Upper lobe of right lung (tissue), 1 donor: Measurements from ENCODE around the gene EIF3L. TPM values are rescaled to one million over a fixed set of nuclear protein-coding genes. Genes with fewer than 3 reads are reported as not detected.

Experiments used
- ATAC-seq: fragments of 200-7000 bp; cut with Tn5 transposase; one replicate; pipeline ENCODE4 v1.9.1; 2020; ENCODE audit warnings: mild to moderate bottlenecking, moderate library complexity
- DNase-seq: peaks from one replicate; pipeline ENCODE4 v3.0.0-alpha.2; 2020
- H3K27ac ChIP-seq: fragments of 200-600 bp; one replicate; pipeline ENCODE4 v1.8.0; 2022
- H3K27me3 ChIP-seq: fragments of 200-600 bp; one replicate; pipeline ENCODE4 v1.8.0; 2022; ENCODE audit warnings: mild to moderate bottlenecking
- H3K36me3 ChIP-seq: fragments of 200-600 bp; one replicate; pipeline ENCODE4 v1.8.0; 2022
- H3K4me1 ChIP-seq: fragments of 200-600 bp; one replicate; pipeline ENCODE4 v1.8.0; 2022
- H3K4me3 ChIP-seq: fragments of 200-600 bp; one replicate; pipeline ENCODE4 v1.8.0; 2022; ENCODE audit warnings: mild to moderate bottlenecking
- H3K9me3 ChIP-seq: fragments of 200-600 bp; one replicate; pipeline ENCODE4 v1.8.0; 2022
- intact Hi-C: fragments of 100-400 bp; cut with DNase I; formaldehyde crosslinking; loops from one replicate; pipeline ENCODE4 v1.11.0; 2022
- total RNA-seq: library from RNA; stranded (reverse); fragmentation: NEBNext Ultra II Directional; extraction: Animal tissue kit (Norgen Biotek cat#: 25700); gene quantifications from one replicate; pipeline ENCODE4 v1.2.1, GENCODE V29; 2021
- TF ChIP-seq, protein P1 (sequence below): fragments of 200-600 bp; IDR thresholded peaks from one replicate; pipeline ENCODE4 v1.8.0; 2022; ENCODE audit warnings: antibody characterized with exemption
- donor health status: DM: no; HTN: yes; CAD: no; lungs with severe emphysema.

The EIF3L gene
- total RNA-seq, 1 donor from 2014 or later = 369 TPM

- intact Hi-C loops = no loop called here
- no peak overlapping the region for H3K27ac ChIP-seq
- no peaks in the 10 kb centered on the region for H3K27me3 ChIP-seq
- DNase-seq (no peak), ATAC-seq (peak; percentile 60)
- no peaks in the 10 kb centered on the region for H3K9me3 ChIP-seq
- peaks cover 96% of the 10 kb centered on the region for H3K36me3 ChIP-seq
- TF ChIP-seq, protein P1, sequence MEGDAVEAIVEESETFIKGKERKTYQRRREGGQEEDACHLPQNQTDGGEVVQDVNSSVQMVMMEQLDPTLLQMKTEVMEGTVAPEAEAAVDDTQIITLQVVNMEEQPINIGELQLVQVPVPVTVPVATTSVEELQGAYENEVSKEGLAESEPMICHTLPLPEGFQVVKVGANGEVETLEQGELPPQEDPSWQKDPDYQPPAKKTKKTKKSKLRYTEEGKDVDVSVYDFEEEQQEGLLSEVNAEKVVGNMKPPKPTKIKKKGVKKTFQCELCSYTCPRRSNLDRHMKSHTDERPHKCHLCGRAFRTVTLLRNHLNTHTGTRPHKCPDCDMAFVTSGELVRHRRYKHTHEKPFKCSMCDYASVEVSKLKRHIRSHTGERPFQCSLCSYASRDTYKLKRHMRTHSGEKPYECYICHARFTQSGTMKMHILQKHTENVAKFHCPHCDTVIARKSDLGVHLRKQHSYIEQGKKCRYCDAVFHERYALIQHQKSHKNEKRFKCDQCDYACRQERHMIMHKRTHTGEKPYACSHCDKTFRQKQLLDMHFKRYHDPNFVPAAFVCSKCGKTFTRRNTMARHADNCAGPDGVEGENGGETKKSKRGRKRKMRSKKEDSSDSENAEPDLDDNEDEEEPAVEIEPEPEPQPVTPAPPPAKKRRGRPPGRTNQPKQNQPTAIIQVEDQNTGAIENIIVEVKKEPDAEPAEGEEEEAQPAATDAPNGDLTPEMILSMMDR = no peak
- peaks cover 7% of the 10 kb centered on the region for H3K4me1 ChIP-seq
- H3K4me3 ChIP-seq = no peak overlapping the region
Observed at GRCh38 chr22:37855462-37855861, 6.2 kb downstream of the EIF3L start.

DNA sequence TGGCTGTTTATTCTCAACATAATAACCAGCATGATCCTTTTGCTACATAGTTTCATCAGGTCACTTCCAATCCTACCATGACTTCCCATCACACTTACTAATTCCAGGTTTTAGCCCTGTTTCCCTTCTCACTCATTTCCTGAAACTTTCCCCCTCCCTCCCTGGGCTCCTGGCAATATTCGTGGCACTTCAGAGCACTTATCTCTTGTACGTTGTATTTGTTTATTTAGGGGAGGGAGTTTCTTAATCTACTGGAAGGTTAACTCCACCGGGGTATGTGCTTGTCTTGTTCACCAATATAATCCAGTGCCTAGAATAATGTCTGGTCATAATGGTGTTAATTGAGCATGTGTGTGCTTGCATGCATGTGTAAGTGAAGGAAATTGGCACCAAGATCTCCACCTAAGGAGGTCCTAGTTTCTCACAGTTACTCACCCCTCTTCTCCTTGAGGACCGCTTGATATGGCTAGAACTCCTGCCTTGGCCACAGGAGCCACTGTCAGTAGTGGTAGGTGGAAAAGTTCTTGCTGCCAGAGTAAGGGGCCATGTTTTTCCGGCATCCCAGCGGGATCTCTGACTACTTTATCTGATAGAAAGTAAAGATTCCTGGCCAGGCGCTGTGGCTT is 11.7 kb downstream of the EIF3L start:
- TF ChIP-seq, protein P1 = no peak
- H3K9me3 ChIP-seq = no peaks in the 10 kb centered on the region
- H3K36me3 ChIP-seq = peaks cover 97% of the 10 kb centered on the region
- no peak for DNase-seq
- no peak overlapping the region for H3K4me3 ChIP-seq
- H3K27ac ChIP-seq = no peak overlapping the region
- no peaks in the 10 kb centered on the region for H3K4me1 ChIP-seq
- intact Hi-C loops = loop anchor here (10.0 kb wide), 1 partner anchor 46 kb away; no protein-coding TSS in a partner anchor
- H3K27me3 ChIP-seq = no peaks in the 10 kb centered on the region
- peak; percentile 83 for ATAC-seq

DNA sequence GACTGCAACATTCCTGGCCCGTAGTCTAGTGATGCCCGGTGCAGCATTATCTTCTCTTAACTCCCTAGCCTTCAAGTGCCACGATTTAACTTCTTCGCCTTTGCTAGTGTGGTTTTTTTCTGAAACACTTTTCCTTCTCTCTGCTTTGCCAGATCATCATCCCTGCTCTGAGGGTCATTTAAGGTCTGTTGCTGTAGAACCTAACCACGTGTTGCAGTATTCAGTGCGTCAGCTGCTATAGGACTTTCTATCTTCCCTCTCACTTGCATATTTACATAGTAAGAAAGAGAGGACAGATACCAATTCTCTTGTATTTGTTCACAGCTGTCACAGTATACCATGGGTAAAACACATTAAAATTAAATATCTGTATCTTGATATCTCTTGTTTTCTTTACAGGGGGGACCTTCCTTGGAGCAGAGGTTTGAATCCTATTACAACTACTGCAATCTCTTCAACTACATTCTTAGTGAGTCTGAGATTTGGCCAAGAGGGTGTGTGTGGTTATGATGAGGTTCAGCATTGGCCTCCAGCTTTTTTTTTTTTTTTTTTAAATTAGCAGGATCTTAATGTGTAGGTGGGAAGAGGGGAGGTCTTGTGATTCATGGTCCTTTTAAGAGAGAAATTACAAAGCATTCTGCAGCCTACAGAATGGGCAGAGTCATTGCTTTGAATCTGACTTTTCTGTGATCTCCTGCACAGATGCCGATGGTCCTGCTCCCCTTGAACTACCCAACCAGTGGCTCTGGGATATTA is 13.5 kb downstream of the EIF3L start:
- no peak for ATAC-seq
- H3K4me1 ChIP-seq = no peaks in the 10 kb centered on the region
- no peaks in the 10 kb centered on the region for H3K27me3 ChIP-seq
- peaks cover 93% of the 10 kb centered on the region for H3K36me3 ChIP-seq
- DNase-seq = no peak
- H3K9me3 ChIP-seq = no peaks in the 10 kb centered on the region
- no peak overlapping the region for H3K4me3 ChIP-seq
- TF ChIP-seq, protein P1 = no peak
- intact Hi-C loops = loop anchor here (10.0 kb wide), 1 partner anchor 48 kb away; no protein-coding TSS in a partner anchor
- no peak overlapping the region for H3K27ac ChIP-seq

DNA sequence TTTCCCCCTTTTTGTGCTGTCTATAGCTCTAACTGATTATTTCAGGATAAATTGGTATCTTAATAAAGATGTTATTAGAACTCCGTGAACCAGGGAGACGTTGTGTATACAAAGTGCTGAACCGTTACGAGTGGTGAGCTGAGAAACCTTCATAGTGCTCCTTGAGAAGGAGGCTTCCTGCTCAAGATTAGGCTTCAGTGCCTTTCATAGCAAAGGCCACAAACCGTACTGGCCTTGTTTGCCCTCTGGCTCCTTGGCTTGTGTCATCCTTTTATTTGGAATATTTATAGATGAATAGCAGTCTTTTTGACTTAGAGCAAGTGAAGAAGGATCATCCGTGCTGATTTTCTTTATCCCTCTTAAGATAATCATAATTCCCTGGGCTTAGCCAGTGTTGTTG is 16.3 kb downstream of the EIF3L start:
- Histone ChIP-seq H3K36me3 (peaks cover 96% of the 10 kb centered on the region), H3K9me3 (no peaks in the 10 kb centered on the region), H3K27me3 (no peaks in the 10 kb centered on the region), H3K4me1 (no peaks in the 10 kb centered on the region), H3K27ac (no peak overlapping the region), H3K4me3 (no peak overlapping the region)
- intact Hi-C loops = loop anchor here (10.0 kb wide), 1 partner anchor 51 kb away; no protein-coding TSS in a partner anchor
- ATAC-seq (no peak), DNase-seq (no peak)
- TF ChIP-seq, protein P1 = no peak

DNA sequence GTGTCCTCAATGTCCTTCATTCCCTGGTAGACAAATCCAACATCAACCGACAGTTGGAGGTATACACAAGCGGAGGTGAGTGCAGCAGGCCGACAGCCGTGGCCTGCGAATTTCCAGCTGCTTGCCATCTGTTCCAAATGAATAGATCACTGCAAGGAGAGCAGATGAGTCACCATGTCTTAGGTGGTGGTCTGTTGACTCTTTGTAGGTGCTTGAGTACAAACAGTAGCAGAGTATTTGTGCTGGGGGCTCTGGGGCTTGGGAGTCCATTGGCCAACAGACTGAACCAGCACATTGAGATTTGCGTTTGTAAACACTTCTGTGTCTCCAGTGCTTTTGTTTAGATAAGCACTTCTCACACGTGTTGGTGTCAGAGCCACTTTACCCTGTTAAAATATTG is 21.1 kb downstream of the EIF3L start:
- no peaks in the 10 kb centered on the region for H3K9me3 ChIP-seq
- ATAC-seq (no peak), DNase-seq (no peak)
- no peaks in the 10 kb centered on the region for H3K27me3 ChIP-seq
- peaks cover 96% of the 10 kb centered on the region for H3K36me3 ChIP-seq
- H3K27ac ChIP-seq = no peak overlapping the region
- intact Hi-C loops = no loop called here
- no peak overlapping the region for H3K4me3 ChIP-seq
- TF ChIP-seq, protein P1 = no peak
- H3K4me1 ChIP-seq = no peaks in the 10 kb centered on the region
